Measurements from ENCODE around the gene PTPRG. TPM values are rescaled to one million over a fixed set of nuclear protein-coding genes. Genes with fewer than 3 reads are reported as not detected.

The PTPRG gene
- total and polyA plus RNA-seq, 8 donors: 50.9 to 88.4 (median 54.4) TPM

DNA sequence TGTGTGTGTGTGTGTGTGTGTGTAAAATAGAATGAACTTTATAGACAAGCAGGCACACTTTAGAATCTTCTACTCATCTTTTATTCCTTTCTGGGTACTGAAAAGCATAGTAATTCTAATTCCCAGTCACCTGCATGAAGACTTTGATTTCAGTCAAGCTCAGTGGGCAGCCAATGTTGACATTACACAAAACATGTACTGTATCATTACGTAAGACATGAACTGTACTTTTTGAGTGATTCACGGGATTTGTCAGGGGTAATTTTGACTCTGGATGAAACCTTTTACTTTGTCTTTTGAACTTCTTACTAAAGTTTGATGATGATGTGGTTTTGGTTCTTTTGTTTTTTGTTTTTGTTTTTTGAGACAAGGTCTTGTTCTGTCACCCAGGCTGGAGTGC, 38.8 kb downstream of the PTPRG start:
- Histone ChIP-seq H3K9me3 (peaks cover 0 to 3% of the 10 kb centered on the region in 2 donors), H3K27ac (no peak overlapping the region), H3K27me3 (no peaks in the 10 kb centered on the region), H3K4me3 (no peak overlapping the region), H3K36me3 (no peaks in the 10 kb centered on the region), H3K4me1 (peaks cover 2 to 5% of the 10 kb centered on the region in 2 donors)
- ATAC-seq (no peak), DNase-seq (no peak)
- intact Hi-C loops (cut with DNase I): no loop called here
- TF ChIP-seq, protein P1, sequence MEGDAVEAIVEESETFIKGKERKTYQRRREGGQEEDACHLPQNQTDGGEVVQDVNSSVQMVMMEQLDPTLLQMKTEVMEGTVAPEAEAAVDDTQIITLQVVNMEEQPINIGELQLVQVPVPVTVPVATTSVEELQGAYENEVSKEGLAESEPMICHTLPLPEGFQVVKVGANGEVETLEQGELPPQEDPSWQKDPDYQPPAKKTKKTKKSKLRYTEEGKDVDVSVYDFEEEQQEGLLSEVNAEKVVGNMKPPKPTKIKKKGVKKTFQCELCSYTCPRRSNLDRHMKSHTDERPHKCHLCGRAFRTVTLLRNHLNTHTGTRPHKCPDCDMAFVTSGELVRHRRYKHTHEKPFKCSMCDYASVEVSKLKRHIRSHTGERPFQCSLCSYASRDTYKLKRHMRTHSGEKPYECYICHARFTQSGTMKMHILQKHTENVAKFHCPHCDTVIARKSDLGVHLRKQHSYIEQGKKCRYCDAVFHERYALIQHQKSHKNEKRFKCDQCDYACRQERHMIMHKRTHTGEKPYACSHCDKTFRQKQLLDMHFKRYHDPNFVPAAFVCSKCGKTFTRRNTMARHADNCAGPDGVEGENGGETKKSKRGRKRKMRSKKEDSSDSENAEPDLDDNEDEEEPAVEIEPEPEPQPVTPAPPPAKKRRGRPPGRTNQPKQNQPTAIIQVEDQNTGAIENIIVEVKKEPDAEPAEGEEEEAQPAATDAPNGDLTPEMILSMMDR (IDR thresholded peaks at IDR 0.05): no peak

DNA sequence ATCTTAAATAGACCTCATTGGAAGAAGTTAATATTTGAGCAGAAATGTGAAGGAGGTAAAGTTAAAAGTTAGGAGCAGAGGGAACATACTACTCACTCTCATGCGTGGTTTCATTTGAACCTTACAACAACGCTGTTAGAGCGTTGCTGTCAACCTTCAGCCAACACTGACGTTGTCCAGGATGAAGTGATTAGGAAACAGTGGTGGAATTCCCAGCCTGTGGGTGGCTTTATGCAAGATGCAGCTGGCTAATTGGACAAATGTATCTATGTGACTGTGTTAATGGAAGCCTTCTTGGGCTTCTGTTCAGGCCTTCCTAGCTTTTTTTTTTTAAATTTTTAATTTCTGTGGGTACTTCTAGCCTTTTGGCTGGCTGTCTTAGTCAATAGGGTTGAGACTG, 40.5 kb downstream of the PTPRG start:
- Histone ChIP-seq H3K27ac (no peak overlapping the region), H3K4me3 (no peak overlapping the region), H3K9me3 (peaks cover 0 to 3% of the 10 kb centered on the region in 2 donors), H3K27me3 (no peaks in the 10 kb centered on the region), H3K36me3 (no peaks in the 10 kb centered on the region), H3K4me1 (peaks cover 2 to 5% of the 10 kb centered on the region in 2 donors)
- ATAC-seq (peak; percentile 52), DNase-seq (peak in 2 of 4 donors; percentile 47 to 58)
- intact Hi-C loops (cut with DNase I): no loop called here
- TF ChIP-seq, protein P1 (IDR thresholded peaks at IDR 0.05): no peak

DNA sequence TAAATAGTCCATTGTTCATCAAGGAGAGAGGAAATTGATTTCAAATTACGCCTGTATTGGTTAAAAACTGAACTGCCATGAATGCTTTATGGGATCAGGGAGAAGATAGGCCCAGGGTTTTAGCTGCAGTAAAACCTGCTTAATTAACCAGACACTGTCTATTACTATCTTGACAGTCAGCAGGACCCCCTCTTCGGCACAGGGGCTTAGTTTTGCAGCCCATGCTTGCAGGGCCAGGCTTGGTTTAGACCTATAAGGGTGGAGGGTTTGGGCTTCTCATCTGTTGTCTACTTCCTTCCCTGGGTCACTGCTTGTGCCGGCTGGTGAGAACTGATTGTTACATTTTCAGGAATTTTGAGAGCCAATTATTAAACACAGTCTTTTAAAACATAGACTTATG, 41.1 kb downstream of the PTPRG start:
- H3K9me3 ChIP-seq: peaks cover 0 to 3% of the 10 kb centered on the region in 2 donors
- no peak overlapping the region for H3K27ac ChIP-seq
- intact Hi-C loops (cut with DNase I): no loop called here
- no peaks in the 10 kb centered on the region for H3K27me3 ChIP-seq
- TF ChIP-seq, protein P1 (IDR thresholded peaks at IDR 0.05): no peak
- ATAC-seq (no peak), DNase-seq (no peak)
- peaks cover 2 to 5% of the 10 kb centered on the region in 2 donors for H3K4me1 ChIP-seq
- H3K36me3 ChIP-seq: no peaks in the 10 kb centered on the region
- no peak overlapping the region for H3K4me3 ChIP-seq

DNA sequence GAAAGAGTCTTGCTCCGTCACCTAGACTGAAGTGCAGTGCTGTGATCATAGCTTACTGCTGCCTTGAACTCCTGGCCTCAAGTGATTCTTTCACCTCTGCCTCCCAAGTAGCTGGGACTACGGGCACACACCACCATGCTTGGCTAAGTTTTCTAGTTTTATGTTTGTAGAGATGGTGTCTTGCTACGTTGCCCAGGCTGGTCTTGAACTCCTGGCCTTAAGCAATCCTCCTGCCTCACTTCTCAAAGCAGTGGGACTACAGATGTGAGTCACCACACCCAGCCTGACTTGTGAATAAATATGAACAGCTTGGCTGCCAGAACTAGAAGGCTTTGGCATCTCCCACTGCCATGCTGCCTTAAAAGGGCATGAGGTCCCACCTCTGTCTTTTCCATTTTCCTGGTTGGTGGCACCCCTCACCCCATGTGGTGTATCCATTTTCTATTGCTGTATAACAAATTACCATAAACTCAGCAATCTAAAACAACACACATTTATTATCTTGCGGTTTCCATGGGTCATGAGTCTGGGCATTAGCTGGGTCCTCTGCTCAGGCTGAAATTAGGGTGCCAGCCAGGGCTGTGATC, 44.3 kb downstream of the PTPRG start:
- Histone ChIP-seq H3K4me1 (peaks cover 0 to 5% of the 10 kb centered on the region in 2 donors), H3K36me3 (no peaks in the 10 kb centered on the region), H3K4me3 (no peak overlapping the region), H3K9me3 (peaks cover 0 to 3% of the 10 kb centered on the region in 2 donors), H3K27me3 (no peaks in the 10 kb centered on the region), H3K27ac (no peak overlapping the region)
- ATAC-seq (no peak), DNase-seq (no peak)
- TF ChIP-seq, protein P1 (IDR thresholded peaks at IDR 0.05): no peak
- intact Hi-C loops (cut with DNase I): no loop called here

DNA sequence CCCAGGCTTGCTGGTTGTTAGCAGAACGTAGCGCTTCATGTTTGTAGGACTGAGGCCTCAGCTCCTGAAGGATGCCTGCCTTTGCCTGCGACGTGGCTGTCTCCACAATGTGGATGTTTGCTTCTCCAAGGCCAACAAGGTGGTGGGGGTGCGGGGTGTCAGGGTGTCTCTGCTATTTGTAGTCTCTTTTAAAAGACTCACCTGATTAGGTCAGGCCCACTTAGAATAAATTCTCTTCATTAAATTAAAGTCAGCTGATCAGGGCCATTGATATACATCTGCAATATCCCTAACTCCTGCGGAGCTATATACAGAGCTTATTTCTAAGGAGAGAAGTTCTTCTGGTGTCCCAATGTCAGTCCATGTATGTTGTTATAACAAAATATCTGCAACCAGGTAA, 44.8 kb downstream of the PTPRG start:
- no peak overlapping the region for H3K27ac ChIP-seq
- intact Hi-C loops (cut with DNase I): no loop called here
- H3K36me3 ChIP-seq: no peaks in the 10 kb centered on the region
- ATAC-seq (no peak), DNase-seq (no peak)
- no peak overlapping the region for H3K4me3 ChIP-seq
- peaks cover 0 to 5% of the 10 kb centered on the region in 2 donors for H3K4me1 ChIP-seq
- H3K9me3 ChIP-seq: peaks cover 0 to 3% of the 10 kb centered on the region in 2 donors
- TF ChIP-seq, protein P1 (IDR thresholded peaks at IDR 0.05): no peak
- no peaks in the 10 kb centered on the region for H3K27me3 ChIP-seq

Data from left lung (tissue), 10 donors.